HG03025 (cell line): Measurements from ENCODE around the gene MCTP1.

ENCODE experiments used
- ATAC-seq: cut with Tn5 transposase; IDR thresholded peaks from one replicate; pipeline ENCODE4 v1.9.1; 2021; ENCODE audit warnings: mild to moderate bottlenecking, moderate library complexity; ENCODE audit not compliant: unreplicated experiment, low FRiP score

Gene MCTP1

GRCh38 chr5:94901191-94901979 lies 383.5 kb downstream of the MCTP1 start:
- peak; percentile 67 for ATAC-seq

GRCh38 chr5:94900006-94900505 lies 384.8 kb downstream of the MCTP1 start:
- no peak for ATAC-seq

GRCh38 chr5:94893412-94894135 lies 391.3 kb downstream of the MCTP1 start:
- no peak for ATAC-seq

- no peak for ATAC-seq
Observed at GRCh38 chr5:94891972-94892371, 392.9 kb downstream of the MCTP1 start.

DNA sequence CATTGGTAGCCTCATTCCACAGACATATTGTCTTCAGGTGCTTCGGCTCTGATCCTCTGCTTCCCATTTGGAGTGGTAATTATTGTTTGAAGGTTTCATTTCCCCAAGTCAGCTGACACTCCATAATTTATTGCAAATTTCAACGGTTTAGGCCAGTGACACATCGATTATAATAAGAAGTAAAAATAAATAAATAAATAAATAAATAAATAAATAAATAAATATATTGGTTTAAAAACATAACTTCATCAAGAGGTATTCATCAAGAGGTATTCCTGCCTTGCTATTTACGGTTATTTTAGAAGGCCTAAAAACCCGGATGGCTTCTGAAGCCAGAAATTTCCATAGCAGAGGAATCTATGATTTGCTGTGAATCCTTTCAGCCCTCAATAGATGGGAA lies 393.3 kb downstream of the MCTP1 start:
- no peak for ATAC-seq

DNA sequence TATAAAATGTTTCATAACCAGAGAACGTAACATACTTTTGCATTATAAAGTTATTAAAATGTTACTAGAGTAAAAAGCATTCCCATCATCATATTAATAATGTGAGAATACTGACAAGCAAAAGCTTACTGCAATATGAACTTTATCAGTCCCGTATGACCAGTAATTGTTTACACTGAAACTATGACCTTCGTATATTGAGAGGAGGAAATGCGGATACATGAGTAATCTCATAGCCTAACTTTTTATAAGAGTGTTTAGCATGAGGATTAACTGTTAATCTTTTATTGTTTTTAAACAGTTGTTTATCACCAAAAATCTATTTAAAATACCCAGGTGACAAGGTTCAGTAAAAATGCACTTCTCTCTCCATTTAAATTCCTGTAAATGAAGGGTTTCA lies 394.0 kb downstream of the MCTP1 start:
- no peak for ATAC-seq

DNA sequence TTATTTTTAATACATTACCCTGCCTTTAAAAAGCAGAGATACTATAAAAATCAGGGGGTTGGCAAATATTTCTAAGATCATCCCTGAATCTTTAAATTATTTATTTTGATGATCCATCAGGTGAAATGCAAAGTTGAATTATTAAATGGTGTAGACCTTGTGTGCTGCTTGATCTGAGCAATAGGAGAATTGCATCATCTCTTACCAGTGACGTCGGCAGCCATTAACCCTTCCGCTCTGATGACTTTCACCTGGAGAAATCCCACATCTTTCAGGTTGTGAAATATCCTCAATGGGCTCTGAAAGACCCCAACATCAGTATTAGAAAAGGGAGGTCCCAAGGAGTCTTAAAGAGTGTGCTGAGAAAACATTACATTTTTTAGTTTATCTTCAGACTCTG lies 396.2 kb downstream of the MCTP1 start:
- ATAC-seq = no peak

DNA sequence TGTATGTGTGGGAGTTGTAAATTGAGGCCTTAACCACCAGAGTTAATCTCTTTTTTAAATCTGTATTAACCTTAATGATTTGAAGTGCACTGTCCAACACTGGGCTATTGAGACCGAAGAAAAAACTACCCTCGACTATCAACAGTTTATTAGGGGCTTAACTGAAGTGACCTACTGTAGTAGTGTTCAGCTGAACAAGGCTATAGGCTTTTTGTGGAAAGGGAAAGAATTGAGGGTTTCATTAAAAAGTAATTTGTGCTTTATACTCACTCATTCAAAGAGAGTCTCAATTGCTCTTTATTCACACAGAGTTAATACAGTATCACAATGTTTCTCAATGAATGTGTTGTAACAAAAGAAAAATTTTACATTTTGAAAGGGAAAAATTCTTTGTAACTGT lies 399.0 kb downstream of the MCTP1 start:
- ATAC-seq = no peak

- ATAC-seq = no peak
Observed at GRCh38 chr5:94884311-94884710, 400.6 kb downstream of the MCTP1 start.

- no peak for ATAC-seq
Observed at GRCh38 chr5:94872526-94872925, 412.4 kb downstream of the MCTP1 start.

- no peak for ATAC-seq
Observed at GRCh38 chr5:94870511-94871183, 414.2 kb downstream of the MCTP1 start.

DNA sequence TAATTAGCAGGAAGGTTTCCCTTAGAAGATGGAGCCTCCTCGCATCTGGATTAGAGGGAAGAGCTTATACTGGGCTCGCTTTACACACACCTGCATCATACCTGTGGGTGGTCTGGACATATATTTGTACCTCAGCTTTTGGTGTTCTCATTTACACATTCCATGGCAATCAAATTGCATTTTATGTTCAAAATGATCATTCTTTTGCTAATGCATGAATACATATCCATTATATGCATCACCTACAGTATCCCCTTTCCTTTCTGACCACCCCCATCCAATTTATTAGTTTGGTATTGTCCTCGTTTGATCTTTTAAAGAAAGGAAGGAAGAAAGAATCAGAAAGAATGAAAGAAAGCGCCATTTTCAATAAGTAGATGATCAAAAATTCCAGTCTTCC lies 415.0 kb downstream of the MCTP1 start:
- ATAC-seq = no peak

- no peak for ATAC-seq
Observed at GRCh38 chr5:94863951-94864350, 420.9 kb downstream of the MCTP1 start.

- ATAC-seq = no peak
Observed at GRCh38 chr5:94857111-94857510, 427.8 kb downstream of the MCTP1 start.

- ATAC-seq = no peak
Observed at GRCh38 chr5:94856257-94856800, 428.6 kb downstream of the MCTP1 start.

- no peak for ATAC-seq
Observed at GRCh38 chr5:94855543-94855942, 429.4 kb downstream of the MCTP1 start.

GRCh38 chr5:94853120-94853519 lies 431.8 kb downstream of the MCTP1 start:
- ATAC-seq = no peak

DNA sequence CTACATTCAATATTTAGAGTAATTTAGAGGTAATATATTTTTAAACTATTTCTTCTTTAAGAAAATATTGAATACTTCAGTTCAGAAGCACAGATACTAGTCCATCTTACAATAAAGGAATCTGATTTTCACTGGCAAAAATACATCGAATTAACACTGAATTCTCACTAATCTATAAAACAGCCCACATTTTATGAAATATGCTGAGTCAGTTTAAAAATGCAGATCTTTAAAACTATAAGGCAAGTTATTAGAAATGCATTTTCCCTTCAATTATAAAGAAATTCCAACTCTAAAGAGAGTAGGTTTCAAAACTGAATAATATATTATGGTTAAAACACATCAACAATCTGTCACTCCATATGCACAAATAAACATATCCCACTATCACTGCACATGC lies 433.9 kb downstream of the MCTP1 start:
- no peak for ATAC-seq

DNA sequence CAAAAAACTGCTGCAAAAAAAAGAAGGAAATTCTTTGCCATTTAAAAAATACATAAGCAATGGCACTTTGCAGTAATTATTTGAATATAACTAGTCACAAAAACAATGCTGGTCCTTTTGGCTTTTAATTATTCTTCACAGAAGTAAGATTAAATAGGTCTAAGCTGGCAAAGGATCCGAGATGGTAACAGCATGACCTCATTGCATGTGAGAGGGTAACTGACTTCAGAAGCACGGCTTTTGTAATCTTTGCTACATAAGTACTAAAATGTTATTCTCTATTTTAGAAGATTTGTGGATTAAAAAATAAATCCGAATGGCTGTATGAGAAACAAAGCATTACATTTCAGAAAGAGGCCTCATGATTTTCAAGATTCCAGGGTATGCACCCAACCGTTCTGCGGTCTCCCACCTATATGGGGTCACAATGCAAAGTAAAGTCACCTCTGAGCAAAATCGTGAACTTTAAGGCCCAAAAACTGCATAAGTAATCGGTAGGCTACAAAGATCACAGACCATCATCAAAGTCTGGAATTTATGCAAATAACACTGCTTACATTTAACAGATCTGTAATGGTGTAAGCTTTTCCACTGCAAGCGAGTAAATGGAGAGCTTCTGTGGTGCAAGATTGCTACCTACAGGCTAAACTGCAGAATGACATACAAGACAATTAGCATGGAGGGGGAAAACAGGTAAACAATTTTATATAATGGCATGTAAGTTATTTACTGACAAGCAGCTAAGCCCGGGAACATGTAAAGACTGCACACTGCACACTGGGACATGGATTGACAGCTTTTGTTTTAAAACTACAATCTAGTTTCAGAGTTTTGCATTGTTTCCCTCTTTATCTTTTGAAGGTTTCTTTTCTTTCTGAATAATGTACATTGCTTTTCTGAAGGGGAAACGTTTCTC lies 434.8 kb downstream of the MCTP1 start:
- ATAC-seq = peak; percentile 94

- no peak for ATAC-seq
Observed at GRCh38 chr5:94849324-94849723, 435.6 kb downstream of the MCTP1 start.
